Measurements from ENCODE around the gene PIGV.

- TF ChIP-seq CTCF (conservative IDR thresholded peaks at IDR 0.05) (no peak), EZH2 (IDR thresholded peaks at IDR 0.05; ENCODE audit: low read depth) (no peak)
Observed at GRCh38 chr1:26827663-26828062, 39.9 kb downstream of the PIGV start.

Data from PC-9 (cell line).